Measurements from ENCODE around the gene ALOX12.
"Not testable (repeated sequence)": the region's sequence is repeated elsewhere in the genome, so short reads cannot be mapped to it uniquely, and the experiment has no call there.

Gene ALOX12

GRCh38 chr17:7045492-7046126, 49.8 kb downstream of the ALOX12 start:
- Mint-ChIP-seq H3K27ac (no peak overlapping the region), H3K27me3 (no peaks in the 10 kb centered on the region), H3K4me3 (peak overlapping the region; percentile 82), H3K36me3 (no peaks in the 10 kb centered on the region), H3K4me1 (peaks cover 41% of the 10 kb centered on the region), H3K9me3 (no peaks in the 10 kb centered on the region)

- Mint-ChIP-seq H3K4me1 (peaks cover 38% of the 10 kb centered on the region), H3K4me3 (peak overlapping the region; percentile 82), H3K9me3 (no peaks in the 10 kb centered on the region), H3K36me3 (no peaks in the 10 kb centered on the region), H3K27ac (no peak overlapping the region), H3K27me3 (no peaks in the 10 kb centered on the region)
These were observed 50.4 kb downstream of the ALOX12 start for GRCh38 chr17:7046127-7046724.

- H3K27ac Mint-ChIP-seq, result peak overlapping the region; percentile 26
- H3K4me3 Mint-ChIP-seq, result peak overlapping the region; percentile 82
- H3K4me1 Mint-ChIP-seq, result peaks cover 32% of the 10 kb centered on the region
- not testable (repeated sequence) for H3K27me3 Mint-ChIP-seq, H3K9me3 Mint-ChIP-seq, H3K36me3 Mint-ChIP-seq
These were observed 51.0 kb downstream of the ALOX12 start for GRCh38 chr17:7046725-7047397.

GRCh38 chr17:7047566-7047965, 51.7 kb downstream of the ALOX12 start:
- Mint-ChIP-seq H3K4me3 (peak overlapping the region; percentile 82), H3K27me3 (no peaks in the 10 kb centered on the region), H3K4me1 (peaks cover 28% of the 10 kb centered on the region), H3K27ac (no peak overlapping the region), H3K36me3 (no peaks in the 10 kb centered on the region), H3K9me3 (no peaks in the 10 kb centered on the region)

GRCh38 chr17:7048968-7049367, 53.1 kb downstream of the ALOX12 start:
- H3K9me3 Mint-ChIP-seq, result no peaks in the 10 kb centered on the region
- H3K27ac Mint-ChIP-seq, result no peak overlapping the region
- no peaks in the 10 kb centered on the region for H3K36me3 Mint-ChIP-seq
- no peaks in the 10 kb centered on the region for H3K27me3 Mint-ChIP-seq
- no peak overlapping the region for H3K4me3 Mint-ChIP-seq
- H3K4me1 Mint-ChIP-seq, result peaks cover 24% of the 10 kb centered on the region

- H3K27ac Mint-ChIP-seq, H3K4me3 Mint-ChIP-seq, H3K27me3 Mint-ChIP-seq, H3K36me3 Mint-ChIP-seq, H3K9me3 Mint-ChIP-seq: not testable (repeated sequence)
- H3K4me1 Mint-ChIP-seq, result peaks cover 24% of the 10 kb centered on the region
These were observed 54.7 kb downstream of the ALOX12 start for GRCh38 chr17:7050583-7050982.

- H3K36me3 Mint-ChIP-seq, result no peaks in the 10 kb centered on the region
- no peak overlapping the region for H3K4me3 Mint-ChIP-seq
- no peaks in the 10 kb centered on the region for H3K27me3 Mint-ChIP-seq
- peaks cover 22% of the 10 kb centered on the region for H3K4me1 Mint-ChIP-seq
- no peaks in the 10 kb centered on the region for H3K9me3 Mint-ChIP-seq
- no peak overlapping the region for H3K27ac Mint-ChIP-seq
These were observed 60.5 kb downstream of the ALOX12 start for GRCh38 chr17:7056386-7056785.

GRCh38 chr17:7058831-7059447, 63.1 kb downstream of the ALOX12 start:
- Mint-ChIP-seq H3K27ac (peak overlapping the region; percentile 91), H3K4me3 (peak overlapping the region; percentile 28), H3K36me3 (no peaks in the 10 kb centered on the region), H3K4me1 (peaks cover 26% of the 10 kb centered on the region), H3K9me3 (no peaks in the 10 kb centered on the region), H3K27me3 (no peaks in the 10 kb centered on the region)

Data from activated naive CD4-positive, alpha-beta T cell treated with anti-CD3 and anti-CD28 coated beads, Interleukin-2, amount 50 U/mL, for 24 hours (primary cell).